ENCODE measurements around the gene CDRT15L2.
"Not testable (repeated sequence)": the region's sequence is repeated elsewhere in the genome, so short reads cannot be mapped to it uniquely, and the experiment has no call there.

CDRT15L2 gene

DNA sequence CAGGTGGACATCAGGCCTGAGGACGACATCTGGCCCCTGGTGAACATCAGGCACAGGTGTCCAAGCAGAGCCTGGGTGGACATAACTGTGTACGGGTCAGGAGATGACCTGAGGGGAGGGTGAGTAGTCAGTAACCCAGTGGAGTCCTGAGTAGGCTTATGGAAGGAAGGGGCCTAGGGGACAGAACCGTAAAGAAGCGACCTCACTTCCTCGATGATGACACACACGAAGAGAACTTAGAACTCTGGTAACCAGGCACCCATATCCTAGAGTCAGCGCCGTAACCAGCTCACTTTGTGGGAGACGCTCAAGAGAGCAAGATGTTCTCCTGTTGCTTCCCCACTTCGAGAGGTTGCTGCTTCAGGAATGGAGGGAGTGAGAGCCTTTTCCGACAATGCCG is at the start of gene CDRT15L2:
Gene CDRT15L2 (plus strand): TSS at position 301 of the 400 bp plus-strand sequence. CDS start 20 bp downstream, at position 321.
- DNase-seq = not testable (repeated sequence)

DNA sequence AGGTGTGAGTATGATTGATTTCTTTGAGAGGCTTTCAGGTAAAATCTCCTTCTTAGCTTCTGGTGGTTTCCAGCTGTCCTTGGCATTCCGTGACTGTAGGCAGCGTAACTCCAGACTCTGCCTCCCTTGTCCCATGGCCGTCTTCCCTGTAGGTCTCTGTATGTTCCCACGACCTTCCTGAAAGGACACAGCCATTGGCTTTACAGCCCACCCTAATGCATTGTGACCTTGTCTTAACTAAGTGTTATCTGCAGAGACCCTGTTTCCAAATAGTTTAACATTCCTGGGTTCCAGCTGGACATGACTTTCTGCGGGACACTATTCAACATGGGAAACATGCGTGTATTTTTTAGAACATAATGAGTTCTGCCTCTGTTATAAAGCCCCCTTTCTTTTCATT is 49.4 kb upstream of the CDRT15L2 start:
- not testable (repeated sequence) for DNase-seq

DNA sequence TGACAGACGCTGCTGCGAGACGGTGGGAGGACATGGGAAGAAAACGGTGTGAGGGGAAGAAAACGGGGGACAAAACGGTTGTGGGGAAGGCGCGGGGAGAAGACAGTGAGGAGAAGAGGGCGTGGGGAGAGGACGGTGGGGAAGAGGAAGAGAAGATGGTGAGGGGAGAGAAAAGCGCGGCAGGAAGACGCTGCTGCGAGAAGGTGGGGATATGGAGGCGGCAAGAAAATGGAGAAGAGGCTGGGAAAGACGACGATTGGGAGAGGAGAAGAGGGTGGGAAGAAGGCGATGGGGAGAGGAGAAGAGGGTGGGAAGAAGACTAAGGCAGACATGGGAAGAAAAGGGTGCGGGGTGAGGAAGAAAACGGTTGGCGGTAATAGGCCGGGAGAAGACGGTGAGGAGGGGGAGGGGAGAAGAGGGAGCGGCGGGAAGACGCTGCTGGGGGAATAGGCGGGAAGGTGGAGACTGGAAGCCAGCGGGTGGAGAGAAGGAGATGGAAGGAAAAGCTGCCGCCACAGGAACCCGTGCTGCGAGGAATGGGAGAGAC is 46.9 kb upstream of the CDRT15L2 start:
- DNase-seq = not testable (repeated sequence)

DNA sequence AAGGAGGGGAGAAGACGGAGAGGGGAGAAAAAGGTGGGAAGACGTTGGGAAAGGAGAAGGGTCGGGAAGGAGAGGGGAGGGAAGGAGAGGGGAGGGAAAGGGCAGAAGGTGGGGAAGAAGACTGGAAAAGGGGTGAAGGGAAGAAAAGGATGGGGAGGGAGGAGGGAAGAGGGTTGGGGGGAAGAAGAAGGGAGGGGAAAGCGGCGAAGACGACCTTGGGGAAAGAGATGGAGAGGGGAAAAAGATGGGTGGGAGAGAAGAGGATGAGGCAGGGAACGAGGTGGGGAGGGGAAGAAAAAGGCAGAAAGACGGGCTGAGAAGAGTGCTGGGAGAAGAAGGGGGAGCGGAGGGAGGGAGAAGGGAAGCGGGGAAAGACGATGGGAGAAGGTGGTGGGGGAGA is 46.3 kb upstream of the CDRT15L2 start:
- DNase-seq = not testable (repeated sequence)

DNA sequence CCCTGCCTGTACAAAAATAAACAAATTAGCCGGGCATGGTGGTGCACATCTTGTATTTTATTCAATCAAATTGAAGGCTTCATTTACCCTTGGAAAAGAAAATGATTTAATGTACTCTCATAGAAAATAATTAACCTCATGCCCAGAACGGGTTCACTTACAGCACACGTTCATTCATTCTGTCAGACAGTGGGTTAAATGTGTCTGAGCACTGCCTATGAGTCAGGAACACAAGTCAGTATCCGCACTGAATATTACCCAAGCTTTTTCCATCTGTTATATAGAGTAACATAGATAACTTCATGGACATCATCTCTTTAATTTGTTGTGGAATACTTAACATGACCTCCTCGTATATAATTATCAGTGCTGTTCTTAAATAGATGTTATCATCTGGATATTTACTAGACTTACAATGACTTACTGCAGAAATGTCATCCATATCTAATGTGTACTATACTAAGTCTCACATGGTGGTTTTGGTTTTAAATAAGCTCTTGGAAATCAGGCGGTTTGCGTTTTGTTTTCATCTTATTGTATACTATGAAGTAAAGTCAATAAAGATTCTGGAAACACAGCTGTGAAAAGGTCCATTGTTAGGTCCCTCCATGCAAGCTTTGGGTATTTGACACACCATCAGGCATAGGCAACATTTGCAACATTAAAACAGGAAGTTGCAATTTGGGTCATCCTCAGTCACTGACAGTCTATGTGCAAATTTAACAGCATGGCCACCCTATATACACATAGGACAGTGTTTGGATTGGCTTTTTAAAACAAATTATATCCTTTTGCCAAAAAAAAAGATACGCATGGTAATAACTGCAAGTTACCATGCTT is 44.6 kb upstream of the CDRT15L2 start:
- DNase-seq = not testable (repeated sequence)

DNA sequence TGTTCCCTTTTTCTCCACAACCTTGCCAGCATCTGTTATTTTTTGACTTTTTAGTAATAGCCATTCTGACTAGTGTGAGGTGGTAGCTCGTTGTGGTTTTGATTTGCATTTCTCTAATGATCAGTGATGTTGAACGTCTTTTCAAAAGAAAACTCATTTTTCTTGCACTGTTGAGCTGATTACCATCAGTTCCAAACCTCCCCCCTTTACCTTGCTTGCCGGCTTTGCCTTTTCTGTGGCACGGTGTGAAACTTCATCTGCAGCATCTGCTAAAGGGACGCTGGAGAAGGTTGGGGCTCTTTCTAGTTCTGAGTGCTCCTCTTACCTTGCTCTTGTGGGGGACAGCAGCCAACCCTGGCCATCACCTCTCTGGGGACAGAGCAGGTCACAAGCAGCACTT is 39.1 kb upstream of the CDRT15L2 start:
- not testable (repeated sequence) for DNase-seq

DNA sequence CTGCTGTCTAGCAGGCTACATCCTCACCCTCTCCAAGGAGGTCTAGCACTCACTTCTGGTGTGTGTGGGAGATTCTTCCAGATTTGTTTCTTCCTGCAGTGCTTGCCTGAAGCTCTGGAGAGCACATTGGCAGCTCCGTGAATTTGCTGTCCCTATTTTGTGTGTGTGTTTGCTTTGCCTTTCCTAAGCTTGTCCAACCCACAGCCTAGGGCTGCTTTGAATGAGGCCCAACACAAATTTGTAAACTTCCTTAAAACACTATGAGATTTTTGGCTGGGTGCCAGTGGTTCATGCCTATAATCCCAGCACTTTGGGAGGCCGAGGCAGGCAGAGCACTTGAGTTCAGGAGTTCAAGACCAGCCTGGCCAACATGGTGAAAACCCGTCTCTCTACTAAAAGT is 38.7 kb upstream of the CDRT15L2 start:
- not testable (repeated sequence) for DNase-seq

DNA sequence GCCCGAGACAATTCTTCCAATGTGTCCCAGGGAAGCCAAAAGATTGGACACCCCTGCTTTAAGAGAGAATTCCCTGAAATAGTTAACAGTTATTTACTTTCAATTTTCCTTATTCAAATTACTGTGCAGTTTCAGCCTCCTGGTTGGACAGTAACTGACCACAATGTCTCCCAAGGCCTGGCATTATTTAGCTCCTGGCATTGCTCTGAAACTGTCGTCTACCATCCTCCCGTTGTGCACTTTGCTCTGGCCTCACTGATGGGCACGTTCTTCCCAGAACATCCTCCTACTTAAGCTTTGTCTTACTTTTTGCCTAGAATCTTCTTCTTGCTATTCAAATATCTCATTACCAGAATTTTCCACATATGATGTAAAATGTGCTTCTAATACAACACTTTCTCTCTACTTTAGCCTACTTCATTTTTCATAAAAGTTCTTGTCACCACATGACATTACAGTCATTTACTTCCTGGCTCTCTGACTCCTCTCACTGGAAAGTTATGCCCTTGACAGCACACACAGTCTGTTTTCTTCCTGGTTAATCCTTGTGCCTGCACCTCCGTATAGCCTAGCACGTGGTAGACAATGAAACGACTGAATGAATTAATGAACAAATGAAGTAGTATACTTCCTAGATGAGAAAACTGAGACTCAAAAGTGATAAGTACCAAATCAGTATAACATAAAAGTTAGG is 37.5 kb upstream of the CDRT15L2 start:
- not testable (repeated sequence) for DNase-seq

DNA sequence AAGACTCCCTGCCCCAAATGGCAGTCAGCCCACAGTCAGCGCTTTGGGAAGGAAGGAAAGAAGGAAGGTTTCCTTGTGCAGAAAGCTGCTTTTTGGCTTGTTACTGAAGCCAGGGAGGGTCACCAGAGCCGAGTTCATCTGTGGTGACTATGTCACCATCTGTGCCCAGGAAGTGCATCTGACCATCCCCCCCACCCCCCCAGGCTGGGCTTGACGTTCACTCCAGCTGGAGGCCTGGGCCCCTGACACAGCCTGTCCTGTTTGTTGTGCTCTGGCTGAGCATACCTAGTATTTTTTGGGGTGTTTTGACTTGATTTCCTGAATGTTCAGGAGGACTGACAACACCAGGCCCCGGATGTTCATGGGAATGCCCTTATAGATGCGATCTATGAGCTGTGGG is 31.6 kb upstream of the CDRT15L2 start:
- DNase-seq = not testable (repeated sequence)

DNA sequence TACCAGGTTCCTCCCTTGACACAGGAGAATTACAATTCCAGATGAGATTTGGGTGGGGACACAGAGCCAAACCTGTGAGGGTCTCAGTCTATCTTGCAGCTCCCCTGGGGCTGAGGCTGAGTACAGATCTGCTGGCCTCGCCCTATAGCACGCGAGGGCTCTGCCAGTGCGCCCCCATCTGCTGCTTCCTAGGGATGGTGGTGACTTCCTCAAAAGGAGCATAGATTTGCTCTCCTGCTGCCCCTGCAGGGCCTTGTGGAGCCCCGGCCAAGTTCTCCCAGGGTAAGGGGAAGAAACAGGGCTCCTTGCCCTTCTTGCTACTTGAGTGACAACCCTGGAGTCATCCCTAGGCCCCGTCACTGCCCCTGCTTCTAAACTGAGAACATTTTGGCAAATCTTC is 26.6 kb upstream of the CDRT15L2 start:
- not testable (repeated sequence) for DNase-seq

DNA sequence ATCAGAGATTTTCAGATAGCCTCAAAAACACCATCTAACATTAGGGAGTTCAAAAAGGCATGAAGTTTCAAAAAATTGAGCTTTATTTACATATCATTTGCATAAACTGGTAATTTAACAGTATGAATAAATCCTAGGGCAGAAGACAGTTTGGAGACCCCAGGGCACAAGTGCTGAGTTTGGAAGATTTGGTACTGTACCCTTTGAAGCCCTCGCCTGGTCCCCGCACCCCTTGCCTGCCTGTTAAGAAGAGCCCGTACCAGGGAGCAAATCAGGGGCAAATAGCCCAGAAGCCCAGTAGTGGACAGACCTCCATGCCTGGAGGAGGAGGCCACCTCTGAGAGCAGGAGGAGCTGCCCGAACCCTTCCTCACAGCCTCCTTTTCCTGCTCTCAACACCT is 24.8 kb upstream of the CDRT15L2 start:
- not testable (repeated sequence) for DNase-seq

DNA sequence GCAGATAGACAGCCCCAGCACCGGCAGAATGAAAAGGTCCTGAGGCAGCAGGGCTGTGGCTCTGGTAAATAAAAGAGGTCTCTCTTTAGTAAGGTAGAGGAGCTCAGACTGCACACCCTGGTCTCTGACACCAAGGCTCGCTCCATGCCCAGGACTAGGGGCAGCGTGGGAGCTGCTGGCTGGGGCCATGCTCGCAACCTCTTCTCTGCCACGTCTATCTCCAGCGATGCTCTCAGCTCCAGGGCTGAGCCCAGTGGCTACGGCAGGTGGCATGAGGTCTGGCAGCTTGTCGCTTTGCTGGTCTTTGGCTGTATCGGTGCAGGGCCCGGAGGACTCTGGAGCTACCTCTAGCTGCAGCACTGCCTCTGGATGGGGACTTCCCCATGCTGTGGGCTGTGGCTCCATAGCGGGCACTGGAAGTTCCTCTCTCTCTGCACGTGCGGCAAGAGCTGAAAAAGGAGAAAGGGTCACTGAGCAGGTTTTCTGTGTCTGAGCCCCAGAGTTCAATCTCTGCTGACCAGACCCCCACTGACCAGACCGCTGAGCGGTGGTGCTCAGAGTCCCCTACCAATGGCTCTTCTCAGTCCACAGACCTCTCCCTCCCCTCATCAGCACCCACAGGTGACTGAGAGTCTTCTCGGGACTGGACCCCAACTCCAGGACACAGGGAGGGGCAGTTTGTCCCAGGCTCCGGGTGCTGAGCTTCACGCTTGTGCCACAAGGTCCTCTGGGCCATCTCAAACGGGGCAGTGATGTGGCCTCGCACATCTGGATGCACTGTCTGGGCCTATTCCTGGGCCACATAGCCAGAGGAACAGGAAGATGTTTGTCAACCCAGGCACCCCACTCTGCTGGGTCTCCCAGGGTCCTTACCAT is 24.2 kb upstream of the CDRT15L2 start:
- DNase-seq = not testable (repeated sequence)

DNA sequence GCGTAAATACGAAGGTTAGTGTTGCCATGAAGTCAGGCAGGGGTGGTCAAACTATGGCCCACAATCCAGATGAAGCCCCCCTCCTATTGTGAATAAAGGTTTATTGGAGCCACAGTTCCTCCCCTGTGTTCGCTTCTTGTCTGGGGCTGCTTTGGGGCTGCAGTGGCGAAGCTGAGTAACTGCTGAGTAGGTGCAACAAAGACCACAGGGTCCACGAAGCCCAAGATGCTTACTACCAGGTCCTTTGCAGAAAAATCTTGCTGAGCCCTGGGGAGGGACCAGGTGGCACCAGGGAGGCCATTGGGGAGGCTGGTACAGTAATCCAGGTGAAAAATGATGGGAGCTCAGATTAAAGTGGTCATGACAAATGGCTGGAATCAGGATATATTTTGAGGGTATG is 21.4 kb upstream of the CDRT15L2 start:
- not testable (repeated sequence) for DNase-seq

DNA sequence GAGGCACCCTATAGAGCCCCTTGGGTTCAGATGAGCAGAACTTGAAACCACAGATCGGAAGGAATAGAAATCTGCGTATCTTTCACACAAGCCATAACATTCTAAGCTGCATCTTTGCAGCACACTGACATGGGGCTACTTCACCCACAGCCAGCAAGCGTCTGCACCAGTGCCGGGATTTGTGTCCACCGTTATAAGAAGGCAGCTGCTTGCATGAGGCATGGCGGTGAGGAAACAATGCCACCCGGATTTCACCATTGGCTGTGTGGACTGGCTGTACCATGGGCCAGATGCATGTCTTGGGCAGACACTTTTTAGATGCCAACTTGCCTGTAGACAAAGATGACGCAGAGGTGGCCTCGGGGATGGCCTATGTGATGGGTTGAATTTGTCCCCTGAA is 20.5 kb upstream of the CDRT15L2 start:
- not testable (repeated sequence) for DNase-seq

DNA sequence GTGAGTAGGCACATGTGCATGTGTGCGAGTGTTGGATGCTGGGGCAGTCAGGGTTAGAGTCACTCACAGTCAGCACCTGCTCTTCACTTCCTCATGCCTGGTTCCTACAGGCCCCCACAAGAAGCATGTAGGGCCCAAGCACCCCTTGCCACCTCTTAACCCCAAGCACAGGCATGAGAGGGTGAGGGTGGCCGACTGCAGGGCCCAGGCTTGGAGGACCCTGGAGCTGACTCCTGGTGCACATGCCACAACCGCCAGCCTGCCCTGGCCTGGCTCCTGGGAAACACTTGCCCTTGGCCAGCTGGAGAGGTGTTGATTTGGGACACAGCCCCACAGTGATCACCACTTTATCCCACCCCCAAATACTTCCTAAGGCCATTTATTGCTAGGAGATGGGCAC is 16.9 kb upstream of the CDRT15L2 start:
- no peak for DNase-seq

DNA sequence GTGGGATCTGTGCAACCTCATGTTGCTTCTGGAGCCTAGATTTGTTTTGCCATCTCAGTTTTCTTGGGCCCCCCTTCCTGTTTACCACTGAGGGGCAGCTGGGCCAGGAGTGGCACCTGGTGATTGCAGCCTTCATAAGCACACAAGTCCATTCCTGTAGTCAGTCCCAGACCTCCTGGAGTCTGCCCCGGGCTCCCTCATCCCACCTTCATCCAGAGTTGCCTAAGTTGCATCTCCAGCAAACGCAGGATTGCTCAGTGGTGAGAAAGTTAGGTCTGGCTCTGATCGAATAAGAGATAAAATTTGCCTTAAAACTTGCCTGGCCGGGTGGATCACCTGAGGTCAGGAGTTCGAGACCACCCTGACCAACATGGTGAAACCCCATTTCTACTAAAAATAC is 14.3 kb upstream of the CDRT15L2 start:
- not testable (repeated sequence) for DNase-seq

DNA sequence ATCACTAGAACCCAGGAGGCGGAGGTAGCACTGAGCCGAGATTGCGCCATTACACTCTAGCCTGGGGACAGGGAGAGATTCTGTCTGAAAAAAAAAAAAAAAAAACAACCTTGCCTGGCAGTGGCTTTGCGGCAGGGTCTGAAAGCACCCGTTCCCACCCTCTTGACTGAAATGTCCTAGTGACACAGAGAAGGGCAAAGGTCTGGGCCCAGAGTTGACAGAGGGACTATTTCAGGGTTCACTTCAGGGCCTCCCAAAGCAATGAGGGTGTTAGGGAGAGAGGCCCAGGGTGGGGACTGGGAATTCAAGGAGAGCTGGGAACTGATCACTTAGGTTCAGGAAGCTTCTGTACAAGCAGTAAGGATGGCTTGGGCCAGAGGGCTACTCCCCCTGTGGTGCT is 13.8 kb upstream of the CDRT15L2 start:
- DNase-seq = no peak

DNA sequence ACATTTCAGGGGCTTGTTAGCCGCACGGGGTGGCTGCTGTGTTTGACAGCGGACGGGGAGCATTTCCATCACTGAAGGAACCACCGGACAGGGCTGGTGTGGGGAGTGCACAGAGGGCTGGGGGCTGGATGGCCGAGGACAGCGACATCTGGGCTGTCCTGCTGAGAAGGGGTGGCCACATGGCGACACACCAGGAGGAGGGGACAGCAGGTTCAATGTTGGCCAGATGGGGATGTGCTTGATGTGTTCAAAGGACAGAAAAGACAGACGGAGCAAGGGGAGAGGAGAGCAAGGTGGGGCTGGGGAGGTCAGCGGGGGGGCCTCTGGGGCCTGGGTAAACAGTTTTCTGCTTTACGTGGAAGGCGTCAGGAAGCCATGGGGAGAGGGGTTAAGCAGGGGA is 12.8 kb upstream of the CDRT15L2 start:
- DNase-seq = not testable (repeated sequence)

DNA sequence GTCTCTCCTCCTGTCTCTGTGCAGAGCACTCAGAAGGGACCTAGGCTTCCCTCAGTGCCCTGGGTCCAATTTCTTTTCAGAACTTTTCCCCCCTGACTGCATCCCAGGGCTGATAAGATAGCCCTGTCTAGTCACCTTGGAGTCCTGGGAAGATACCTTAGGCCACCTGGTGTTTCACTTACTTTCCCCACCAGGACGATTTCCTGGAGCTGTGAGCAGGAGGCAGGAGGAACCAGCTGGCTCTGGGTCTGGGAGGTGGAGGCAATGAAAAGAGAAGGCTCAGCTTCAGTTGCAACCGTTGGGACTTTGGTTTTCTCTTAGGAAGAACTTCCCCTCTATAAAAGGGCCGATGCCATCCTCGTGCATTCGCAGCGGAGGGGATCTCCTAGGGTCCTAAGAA is 12.1 kb upstream of the CDRT15L2 start:
- DNase-seq = not testable (repeated sequence)

DNA sequence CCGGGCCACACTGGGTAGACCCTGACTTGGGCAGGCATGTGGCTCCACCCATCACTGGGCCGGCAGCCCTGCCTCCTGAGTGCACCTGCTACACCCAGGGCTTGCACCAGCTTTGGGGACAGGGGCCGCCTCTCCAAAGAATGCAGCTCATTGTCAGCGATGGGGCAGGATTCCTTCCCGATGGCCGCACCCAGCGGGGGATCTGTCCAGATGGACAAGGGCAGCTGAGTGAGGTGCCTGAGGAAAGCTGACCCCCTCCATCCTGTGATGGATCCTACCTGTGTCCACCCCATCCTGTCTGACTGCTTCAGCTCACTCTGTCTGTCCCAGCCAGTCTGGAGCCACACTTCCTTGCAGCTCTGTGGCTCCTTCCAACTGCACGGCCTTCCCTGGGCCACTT is 10.9 kb upstream of the CDRT15L2 start:
- not testable (repeated sequence) for DNase-seq

DNA sequence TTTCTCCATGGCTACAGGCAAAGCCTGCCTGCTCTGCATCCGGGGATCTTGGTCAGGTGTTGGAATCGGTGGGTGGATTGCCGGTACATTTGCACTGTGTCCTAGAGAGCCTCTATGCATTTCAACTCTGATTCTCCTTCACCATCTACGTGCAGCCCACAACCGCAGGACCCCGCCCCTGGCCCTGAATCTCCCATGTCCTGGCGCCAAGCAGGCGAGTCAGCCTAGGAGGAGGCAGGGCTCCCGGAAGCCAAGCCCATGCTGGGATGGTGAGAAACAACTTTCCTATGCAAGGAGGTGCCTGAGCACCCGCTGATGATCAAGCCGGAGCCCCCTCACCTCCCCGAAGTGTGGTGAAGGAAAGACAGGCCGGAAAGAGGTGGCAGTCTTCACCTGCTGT is 7.9 kb upstream of the CDRT15L2 start:
- DNase-seq = not testable (repeated sequence)

DNA sequence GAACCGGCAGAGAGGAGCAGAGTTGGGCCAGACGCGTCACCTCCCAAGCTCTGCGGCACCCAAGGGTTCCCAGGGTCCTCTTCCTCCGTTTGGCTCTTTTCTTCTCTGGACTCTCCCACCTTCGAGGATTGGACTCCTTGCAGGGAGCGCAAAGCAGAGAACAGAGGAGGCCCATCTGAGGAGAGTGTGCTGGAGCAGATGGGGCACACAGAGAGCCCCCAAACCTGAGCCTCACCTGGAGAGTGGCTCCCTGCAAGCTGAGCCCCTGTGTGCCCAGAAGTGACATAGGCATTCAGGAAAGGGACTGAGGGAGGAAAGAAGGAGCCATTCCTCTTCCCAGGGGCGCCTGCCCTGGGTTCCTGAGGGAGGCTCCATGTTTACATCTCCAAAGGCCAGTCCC is 6.3 kb upstream of the CDRT15L2 start:
- DNase-seq = not testable (repeated sequence)

DNA sequence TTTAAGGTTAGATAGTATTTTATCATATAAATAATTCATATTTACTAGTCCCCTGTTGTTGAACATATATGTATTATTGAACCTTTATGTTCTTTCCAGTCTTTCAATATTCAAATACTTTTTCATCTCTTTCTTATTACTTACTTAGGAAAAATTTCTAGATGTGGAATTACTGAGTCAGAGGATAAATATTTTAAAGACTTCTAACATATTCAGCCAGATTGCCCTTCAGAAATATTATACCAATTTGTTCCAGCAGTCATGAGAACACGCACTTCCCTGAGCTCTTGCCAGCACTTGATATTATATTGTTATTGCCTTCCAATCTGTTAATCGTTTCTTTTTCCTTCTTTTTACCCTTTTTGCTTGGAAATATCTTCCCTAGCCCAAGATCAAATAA is 4.5 kb upstream of the CDRT15L2 start:
- not testable (repeated sequence) for DNase-seq
